Measurements from ENCODE around the gene HAL.
A peak's percentile ranks its signal among the peaks of the same experiment; 100 is the strongest.

The HAL gene

GRCh38 chr12:96006727-96007126 lies 10.6 kb upstream of the HAL start:
- DNase-seq = no peak

DNA sequence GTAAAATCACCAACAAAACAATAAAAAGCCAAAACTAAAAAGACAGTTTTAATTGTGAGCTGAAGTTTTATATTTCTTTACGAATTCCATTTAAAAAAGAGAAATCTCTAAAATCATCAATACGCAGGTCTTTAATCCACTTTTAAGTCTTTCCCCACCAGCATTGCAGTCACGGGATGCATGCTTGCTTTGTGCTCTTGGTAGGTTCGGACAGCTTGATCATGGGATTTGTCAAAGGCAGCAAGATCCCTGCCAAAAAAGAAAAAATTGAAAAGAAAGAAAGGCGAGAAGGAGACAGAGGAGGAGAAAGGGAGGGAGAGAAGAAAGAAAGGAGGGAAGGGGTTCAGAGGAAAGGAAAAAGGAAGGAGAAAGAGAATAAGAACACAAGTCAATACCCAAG lies 4.7 kb upstream of the HAL start:
- DNase-seq = no peak

- DNase-seq = no peak
These were observed 3.3 kb upstream of the HAL start for GRCh38 chr12:95999484-95999883.

DNA sequence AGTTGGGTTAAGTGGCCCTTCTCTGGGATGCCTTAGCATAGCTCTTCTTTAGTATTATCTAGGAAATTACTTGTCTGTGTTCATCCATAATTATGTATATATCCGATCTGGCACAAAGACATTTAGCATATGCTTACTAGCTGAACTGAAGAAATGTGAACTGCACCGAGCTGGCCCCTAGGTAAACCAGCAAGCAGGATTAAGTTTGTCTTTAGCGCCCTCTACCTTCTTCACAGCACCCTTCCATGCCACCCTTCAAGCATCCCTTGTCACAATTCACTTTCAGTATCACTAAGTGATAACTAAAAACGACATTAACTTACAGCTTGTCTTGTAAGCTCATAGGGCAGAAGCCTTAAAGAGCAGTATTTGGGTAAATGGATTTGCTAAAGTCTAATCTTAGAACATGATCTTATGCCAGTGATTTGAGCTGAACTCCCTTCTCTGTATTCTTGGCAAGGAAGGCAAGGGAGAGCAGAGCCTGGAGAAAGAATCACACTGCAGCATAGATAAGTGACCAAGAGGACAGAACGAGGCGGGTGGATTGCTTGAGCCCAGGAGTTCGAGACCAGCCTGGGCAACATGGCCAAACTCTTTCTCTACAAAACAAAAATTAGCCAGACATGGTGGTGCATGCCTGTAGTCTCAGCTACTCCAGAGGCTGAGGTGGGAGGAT lies 2.6 kb upstream of the HAL start:
- peak; percentile 34 for DNase-seq

DNA sequence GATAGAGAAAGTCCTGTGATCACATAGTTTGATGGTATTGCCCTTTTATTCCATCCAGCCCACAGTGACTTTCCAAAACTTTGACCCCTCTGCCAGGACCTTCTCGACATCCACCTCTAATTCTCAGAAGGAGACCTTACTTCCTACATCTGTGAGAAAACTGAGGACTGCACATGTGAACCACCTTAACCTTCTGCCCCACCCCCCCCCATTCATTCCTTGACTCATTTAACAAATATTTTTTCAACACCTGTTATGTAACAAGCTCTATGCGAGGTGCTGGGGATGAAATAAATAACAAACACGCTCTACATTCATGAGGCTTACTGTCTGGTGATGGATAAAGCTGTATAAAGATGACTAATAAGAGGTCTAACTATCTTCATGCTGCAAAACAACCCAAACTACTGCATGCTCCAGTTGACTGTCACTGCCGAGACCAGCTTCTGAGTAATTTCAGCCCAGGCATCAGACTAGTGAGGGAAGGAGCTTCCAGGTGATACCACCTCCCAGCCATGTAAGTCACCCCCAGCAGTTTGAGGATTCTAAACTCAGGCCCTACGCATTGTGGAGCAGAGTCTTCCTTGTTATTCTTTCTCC lies 1.9 kb upstream of the HAL start:
- no peak for DNase-seq

DNA sequence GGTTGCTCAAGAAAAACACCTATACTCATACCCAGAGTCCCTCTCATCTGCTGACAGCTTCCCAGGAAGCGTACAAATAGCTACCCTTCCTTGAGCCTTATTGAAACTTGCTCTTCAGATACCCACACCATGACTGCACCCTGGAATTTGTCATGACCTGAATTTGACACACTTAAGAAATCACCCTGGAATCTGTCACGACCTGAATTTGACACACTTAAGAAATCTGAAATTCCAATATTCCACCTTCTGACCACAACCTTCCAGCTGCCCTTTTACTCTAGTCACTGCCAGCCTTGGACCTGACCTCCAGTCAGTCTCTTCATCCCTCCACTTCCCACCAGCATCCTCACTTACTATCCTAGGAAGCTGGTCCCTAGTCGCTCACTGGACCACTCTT lies 1.1 kb upstream of the HAL start:
- no peak for DNase-seq

GRCh38 chr12:95995238-95996031 lies 709 bp downstream of the HAL start:
- no peak for DNase-seq

DNA sequence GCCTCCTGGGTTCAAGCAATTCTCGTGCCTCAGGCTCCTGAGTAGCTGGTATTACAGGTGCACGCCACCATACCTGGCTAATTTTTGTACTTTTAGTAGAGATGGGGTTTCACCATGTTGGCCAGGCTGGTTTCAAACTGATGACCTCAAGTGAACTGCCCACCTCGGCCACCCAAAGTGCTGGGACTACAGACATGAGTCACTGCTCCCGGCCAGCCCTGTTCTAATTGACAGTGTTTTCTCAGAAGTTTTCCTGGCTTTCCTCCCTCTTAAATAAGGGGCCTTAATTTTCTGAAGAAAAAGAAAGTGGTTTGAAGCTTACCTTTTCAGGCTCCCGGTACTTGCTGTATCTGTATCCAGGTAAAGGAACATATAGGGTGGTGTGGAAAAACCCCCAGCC lies 1.7 kb downstream of the HAL start:
- no peak for DNase-seq

DNA sequence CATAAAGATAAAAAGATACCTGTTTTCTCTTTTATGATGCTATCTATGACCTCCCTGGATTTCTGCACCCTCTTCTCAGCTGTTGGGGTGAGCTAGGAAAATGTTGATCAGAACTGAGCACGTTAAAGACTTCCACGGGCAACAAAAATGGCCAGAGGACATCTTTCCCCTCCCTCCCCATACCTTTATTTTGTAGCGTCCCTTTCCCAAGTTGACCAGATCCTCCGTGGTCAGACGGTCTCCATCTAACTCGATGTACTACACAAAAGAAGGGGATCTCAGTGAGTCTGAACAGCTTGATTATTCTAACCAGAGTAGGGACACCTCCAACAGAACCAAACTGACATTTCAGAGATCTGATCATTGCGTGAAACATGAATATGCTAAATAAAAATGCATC lies 2.2 kb downstream of the HAL start:
- DNase-seq = no peak

GRCh38 chr12:95990136-95990535 lies 6.0 kb downstream of the HAL start:
- no peak for DNase-seq

DNA sequence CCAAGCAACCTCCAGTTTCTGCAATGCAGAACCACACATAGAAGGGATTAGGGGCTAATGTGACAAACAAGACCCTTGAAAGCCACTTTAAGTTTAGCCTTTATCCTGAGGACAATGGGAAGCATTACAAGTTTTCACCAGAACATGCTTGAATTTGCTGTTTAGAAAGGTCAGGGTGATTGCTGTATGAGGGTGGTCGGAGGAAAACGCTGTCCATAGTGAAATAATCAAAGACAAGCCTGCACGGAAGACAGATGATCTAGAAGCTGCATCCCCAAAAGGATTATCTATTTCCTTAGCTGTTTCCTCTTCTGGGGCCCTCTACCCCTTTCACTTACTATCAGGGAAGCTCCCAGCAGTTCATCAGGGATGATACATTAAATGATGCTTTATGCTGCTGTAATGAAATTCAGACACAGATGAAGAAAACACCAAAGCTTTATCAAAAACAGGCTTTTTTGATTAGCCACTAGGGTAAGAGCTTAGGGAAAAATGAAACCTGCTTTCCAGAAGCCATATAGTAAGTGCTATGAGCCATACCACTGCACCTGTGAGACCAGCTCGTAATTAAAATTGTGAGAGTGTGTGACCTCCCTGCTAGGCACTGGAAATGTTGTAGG lies 6.5 kb downstream of the HAL start:
- DNase-seq = no peak

DNA sequence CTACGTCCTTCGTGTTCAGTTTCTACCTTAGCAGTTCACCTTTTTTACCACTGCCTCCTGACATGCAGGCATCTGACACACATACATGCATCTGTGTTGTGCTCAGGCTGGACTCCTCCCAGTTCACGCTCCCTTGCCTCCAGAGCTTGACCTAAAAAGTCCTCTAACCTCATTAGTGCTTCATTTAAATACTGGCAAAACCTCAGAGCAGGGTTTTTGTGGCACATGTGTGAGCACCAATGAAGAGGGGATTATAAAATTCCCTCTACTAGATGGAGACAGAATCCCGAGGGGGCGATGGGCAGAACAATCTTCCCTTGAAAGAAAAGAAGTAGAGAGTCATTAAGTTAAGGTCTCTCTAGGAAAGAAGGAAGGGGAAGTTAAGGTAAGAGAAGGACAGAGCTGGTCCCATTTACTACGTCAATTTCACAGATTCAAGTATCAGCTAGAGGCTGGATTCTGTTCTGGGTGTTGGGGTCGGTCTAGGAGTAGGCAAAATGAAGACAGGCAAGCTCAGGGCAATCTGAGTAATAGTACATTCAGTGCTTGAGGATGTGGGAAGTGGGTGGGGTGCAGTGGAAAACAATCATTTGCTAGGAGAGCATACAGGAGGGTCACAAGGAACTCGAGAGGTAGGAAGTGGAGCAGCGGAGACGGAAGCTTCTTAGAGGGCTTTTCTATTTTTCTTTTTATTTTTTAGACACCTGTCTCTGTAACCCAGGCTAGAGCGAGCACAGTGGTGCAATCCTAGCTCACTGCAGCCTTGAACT lies 7.5 kb downstream of the HAL start:
- DNase-seq = no peak

DNA sequence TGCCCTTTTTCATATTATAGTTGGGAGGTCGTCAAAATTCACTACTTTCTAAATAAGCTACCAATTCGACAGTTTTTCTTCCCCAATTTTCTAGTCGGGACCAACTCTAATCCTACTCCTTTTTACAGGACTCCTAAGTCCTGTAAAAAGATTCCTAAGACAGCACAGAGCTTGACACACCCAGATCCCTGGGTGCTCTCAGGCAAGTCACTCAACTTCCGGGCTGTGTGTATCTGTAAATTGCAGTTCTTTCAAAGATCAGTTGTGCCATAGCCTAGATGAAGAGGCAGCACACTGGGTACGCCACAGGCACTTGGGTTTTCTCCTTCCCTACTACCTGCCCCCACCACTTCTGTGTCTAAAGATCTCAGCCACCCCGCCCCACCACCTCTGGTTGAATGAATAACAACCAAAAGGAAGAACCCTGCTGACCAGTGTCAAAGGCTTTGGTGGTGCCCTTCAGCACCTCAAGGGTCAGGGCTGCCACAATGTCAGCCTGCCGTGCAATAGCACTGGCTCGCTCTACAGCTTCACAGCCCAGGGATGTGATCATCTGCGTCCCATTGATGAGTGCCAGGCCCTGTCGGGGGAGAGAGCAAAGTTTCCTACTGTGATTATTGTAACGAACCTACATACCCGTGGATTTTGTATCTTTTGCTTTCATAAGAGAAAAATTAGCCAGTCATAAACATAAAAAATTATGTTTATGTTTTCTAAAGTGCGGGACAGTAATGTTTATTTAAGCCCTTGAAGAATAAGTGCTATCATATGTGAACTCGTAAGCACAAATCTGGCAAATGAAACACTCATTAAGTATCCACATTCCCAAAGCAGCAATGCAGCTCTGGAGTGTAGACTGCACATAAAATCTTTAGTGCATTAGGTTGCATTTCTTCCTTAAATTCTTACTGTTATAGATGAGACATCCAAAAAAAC lies 9.2 kb downstream of the HAL start:
- DNase-seq = no peak

- DNase-seq = no peak
These were observed 11.5 kb downstream of the HAL start for GRCh38 chr12:95984682-95985081.

DNA sequence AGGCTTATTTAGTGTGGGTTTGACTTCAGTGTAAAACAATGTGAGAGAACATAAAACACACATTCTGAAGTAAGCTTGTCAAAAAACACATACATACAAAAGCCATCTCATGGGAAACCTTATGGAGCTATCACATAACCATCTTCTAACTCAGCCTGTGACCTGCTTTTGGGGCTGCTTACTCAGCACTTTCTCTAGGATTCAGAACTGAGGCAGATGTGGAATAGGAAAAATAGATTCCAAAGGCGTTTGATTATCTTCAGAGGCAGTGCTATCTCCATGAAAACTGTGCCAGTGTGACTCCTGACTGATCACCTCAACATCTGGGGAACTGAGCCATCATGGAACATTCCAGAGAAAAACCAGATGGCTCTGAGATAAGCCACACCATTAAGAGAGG lies 13.5 kb downstream of the HAL start:
- no peak for DNase-seq

GRCh38 chr12:95980437-95980836 lies 15.7 kb downstream of the HAL start:
- DNase-seq = no peak

DNA sequence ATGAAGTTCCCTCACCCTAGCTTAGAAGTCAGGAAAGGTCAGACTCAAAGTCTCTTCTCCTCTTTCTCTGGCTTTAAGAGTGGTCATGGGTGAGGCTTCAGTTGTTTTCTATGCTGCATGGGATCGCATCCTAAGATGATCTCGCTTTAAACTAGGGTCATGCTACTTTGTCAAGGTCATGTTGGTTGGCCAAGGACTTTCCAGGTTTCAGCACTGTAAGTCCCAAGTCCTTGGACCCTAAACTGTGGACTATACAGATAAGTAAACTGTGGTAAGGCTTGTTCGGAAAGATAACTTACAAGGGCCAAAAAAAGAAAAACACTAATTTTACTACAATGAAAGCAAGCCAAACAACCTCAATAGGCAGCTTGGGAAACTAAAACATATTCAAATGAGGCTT lies 17.4 kb downstream of the HAL start:
- no peak for DNase-seq

DNA sequence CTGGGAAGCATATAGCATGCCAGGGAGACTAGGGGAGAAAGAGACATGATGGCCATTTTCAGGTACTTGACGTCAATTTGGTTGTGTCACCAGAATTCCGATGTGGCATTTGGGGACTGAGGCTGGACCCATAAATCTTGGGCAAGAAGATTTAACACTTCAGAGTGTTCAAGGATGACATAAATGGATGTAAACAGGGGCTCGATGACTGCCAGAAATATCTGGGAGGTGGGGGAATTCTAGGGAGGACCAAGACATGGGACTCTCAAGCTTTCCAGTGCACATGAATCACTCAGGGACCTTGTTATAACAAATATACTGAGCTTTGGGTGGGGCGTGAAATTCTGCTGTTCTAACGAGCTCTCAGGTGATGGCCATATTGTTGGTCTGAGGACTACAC lies 17.8 kb downstream of the HAL start:
- no peak for DNase-seq

DNA sequence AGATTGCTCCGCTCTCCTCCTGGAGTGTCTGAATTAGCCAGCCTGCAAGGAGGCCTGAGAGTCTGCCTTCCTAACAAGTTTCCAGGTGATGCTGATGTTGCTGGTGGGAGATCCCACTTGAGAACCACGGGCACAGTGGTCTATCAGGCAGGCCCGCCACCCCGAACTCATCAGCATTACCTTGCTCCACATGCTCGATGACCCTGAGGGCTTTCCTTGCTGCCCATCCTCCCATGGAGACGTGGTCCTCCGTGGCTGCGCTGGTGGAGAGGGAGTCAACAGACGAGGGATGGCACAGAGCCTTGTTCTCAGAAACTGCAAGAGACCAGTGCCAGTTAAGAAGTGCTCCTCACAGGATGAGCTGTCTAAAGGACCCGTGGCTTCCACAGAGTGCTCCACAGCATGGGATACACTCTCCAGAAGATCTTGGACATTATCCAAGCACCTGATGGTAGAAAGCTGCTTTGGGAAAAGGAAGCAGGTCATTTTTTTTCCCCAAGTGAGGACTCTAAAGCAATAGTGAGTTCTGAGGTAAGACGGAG lies 18.3 kb downstream of the HAL start:
- no peak for DNase-seq

GRCh38 chr12:95976416-95976832 lies 19.7 kb downstream of the HAL start:
- no peak for DNase-seq

- no peak for DNase-seq
These were observed 20.7 kb downstream of the HAL start for GRCh38 chr12:95975491-95975890.

GRCh38 chr12:95974358-95974757 lies 21.8 kb downstream of the HAL start:
- DNase-seq = no peak

Data from NCI-H2029 (cell line).